NCI-H187 treated with DMSO at 0.1 percent for 48 hours (cell line): Measurements from ENCODE around the gene TRIM71.
"Not testable (repeated sequence)": the region's sequence is repeated elsewhere in the genome, so short reads cannot be mapped to it uniquely, and the experiment has no call there.

ENCODE experiments used
- DNase-seq: peaks from one replicate; lab custom pipeline; 2025; lab: John Stamatoyannopoulos, UW

Gene TRIM71

GRCh38 chr3:32819551-32820348 lies 2.0 kb downstream of the TRIM71 start:
- no peak for DNase-seq

DNA sequence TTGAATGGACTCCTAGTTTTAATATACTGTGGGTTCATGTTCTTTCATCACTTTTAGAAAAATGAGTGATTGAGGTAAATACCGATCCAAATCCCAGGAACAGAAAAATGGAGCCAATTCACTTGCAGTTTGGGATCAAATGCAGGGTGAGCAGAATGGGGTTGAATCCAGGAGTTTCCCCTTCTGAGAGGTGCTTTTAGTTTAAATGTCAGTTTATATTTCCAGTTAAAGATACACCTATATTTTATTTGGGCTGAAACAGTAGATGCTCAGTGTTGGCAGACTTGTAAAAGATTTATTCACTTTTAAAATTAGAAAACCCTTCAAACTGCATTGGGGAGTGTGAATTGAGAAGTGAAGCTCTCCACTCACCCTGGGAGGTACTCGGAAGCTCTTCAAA lies 2.6 kb downstream of the TRIM71 start:
- DNase-seq: no peak

DNA sequence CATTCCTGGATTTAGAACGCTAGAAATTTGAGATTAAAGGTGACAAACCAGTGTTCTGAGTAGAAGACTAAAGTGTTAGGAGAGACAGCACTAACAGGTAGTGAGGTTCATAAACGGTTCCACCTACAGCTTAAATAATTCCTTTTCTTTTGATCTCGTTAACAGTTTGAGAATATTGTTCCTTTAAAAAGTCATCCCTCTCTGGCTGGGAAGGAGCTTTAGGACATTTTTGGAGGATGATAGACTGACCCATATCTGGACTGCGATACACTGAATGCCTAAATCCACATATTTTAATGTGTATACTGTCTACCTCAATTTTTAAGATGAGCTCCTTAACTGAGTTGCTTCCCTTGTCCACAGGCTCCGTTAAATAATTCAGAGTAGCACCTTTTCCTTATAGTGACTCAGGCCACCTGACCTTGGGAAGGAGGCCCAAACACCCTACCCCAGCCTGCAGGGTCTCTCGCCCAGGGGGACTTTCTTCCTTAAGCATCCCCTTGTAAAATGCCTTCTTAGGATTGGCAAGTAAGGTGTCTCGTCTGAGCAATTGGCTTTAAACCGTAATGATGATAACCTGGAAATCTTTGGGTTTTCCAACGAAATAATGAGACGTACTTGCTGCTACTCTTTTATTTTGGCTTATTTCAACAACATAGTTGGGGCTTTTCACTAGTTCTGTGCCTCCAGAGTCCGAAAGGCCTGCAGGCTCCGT lies 3.3 kb downstream of the TRIM71 start:
- DNase-seq: no peak

- no peak for DNase-seq
These were observed 4.0 kb downstream of the TRIM71 start for GRCh38 chr3:32821686-32822296.

GRCh38 chr3:32822609-32823498 lies 5.1 kb downstream of the TRIM71 start:
- DNase-seq: no peak

GRCh38 chr3:32823641-32824184 lies 5.9 kb downstream of the TRIM71 start:
- not testable (repeated sequence) for DNase-seq

DNA sequence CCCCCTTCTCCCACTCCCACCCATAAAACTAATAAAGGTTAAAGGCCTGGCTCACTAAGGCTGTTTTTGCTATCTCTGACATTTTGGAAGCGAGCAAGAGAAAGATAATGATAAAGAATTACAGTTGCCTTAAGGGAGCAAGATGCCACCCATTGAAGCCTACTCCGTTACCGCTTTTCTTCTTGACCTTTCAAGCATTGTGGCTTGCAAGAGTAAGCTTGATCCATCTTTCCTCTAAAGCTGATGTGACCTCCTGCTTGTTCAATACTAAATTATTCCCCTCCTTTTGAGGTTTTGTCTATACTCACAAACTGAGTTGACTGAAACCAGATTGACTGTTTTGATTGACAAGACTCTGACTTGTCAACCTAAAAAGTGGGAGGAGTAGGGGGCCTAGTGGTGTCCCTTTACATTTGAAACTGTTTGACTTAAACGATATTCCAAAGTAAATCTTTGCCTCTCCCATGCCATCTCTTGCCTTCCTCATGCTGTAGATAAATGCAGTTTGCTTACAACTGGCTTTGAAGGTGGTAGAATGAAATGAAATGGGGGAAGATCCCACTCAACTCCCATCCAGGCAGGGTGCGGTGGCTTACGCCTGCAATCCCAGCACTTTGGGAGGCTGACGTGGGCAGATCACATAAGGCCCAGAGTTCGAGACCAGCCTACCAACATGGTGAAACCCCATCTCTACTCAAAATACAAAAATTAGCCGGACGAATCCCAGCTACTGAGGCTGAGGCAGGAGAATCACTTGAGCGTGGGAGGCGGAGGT lies 8.0 kb downstream of the TRIM71 start:
- no peak for DNase-seq

- DNase-seq: no peak
These were observed 13.3 kb downstream of the TRIM71 start for GRCh38 chr3:32831062-32831461.

- DNase-seq: no peak
These were observed 14.0 kb downstream of the TRIM71 start for GRCh38 chr3:32831791-32832190.

GRCh38 chr3:32832193-32832592 lies 14.4 kb downstream of the TRIM71 start:
- DNase-seq: no peak

- no peak for DNase-seq
These were observed 17.2 kb downstream of the TRIM71 start for GRCh38 chr3:32835049-32835371.

DNA sequence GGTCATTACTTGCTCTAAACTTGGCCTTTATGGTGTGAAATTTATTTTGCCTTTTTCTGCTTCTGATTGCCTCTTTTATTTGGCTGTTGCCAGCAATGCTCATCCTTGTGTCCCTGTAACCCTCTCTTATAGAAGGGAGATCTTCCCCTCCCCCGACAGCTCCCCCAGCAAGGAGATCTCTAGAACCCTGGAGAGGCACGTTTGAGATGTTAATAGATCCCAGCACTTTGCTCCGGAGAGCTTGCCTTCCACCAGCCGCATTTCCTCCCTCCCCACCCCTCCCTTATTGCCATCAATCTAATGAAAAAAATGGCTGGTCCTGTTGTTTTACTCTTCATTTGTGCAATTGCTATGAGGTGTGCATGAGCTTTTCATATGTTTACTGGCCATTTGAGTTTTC lies 18.2 kb downstream of the TRIM71 start:
- DNase-seq: no peak

- DNase-seq: no peak
These were observed 18.8 kb downstream of the TRIM71 start for GRCh38 chr3:32836601-32837000.

- no peak for DNase-seq
These were observed 19.6 kb downstream of the TRIM71 start for GRCh38 chr3:32837366-32837765.

GRCh38 chr3:32837789-32838188 lies 20.0 kb downstream of the TRIM71 start:
- no peak for DNase-seq

- DNase-seq: no peak
These were observed 21.9 kb downstream of the TRIM71 start for GRCh38 chr3:32839714-32840085.

DNA sequence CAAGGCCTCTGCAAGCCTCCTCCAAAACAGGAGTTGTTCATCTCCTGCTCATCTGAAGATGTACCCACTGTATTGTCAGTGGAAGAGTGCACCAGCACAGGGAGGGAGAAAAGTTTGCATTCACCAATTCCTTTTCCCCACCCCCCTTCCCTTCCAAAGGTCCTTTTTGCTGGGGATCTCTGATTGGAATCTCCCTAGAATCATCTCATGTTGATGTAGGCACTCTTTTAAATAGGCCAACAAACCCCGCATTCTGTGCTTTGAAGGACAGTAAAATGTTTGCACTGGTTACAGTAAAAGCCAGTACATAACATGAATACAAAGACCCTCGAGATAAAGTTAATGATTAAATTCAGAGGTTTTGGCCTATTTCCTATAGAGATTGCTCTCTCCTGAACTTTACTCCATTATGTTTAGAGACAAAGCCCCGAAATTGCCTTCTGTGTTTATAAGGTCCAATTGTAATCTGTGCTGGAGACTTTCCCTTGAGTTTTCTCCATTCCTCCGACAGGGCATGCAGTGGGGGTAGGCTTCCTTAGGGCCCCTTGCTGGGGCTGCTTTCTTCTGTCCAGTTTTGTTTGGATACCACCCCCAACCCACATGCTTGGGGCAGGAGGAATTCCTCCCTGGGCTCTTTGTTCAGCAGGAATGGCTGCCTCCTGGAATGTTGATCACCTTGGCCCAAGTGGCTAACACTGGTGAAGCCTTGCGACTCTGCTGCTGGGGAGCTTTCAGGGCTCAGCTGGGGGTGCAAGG lies 22.5 kb downstream of the TRIM71 start:
- no peak for DNase-seq

DNA sequence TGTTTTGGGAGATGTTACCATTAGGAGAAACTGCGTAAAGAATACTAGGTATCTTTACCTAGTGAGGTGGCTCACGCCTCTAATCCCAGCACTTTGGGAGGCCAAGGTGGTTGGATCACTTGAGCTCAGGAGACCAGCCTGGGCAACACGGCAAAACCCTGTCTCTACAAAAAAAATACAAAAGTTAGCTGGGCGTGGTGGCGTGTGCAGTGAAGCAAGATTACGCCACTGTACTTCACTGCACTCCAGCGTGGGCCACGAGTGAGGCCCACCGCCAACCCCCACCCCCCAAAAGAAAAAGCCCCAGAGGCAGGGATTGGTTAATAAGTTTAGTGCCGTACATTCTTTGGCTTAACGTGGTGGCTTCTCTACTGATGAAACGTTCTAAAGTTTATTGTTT lies 23.5 kb downstream of the TRIM71 start:
- no peak for DNase-seq

GRCh38 chr3:32841867-32842470 lies 24.2 kb downstream of the TRIM71 start:
- DNase-seq: no peak

- no peak for DNase-seq
These were observed 24.7 kb downstream of the TRIM71 start for GRCh38 chr3:32842531-32842931.
